Epithelial cell of prostate (primary cell): ENCODE measurements around the gene ADGRD1.

Experiments used
- DNase-seq: peaks from one replicate; pipeline ENCODE4 v3.0.0-alpha.2; 2011; ENCODE audit warnings: low read depth, low spot score
- H3K27ac ChIP-seq: fragments of 450-650 bp; 2 replicates; pipeline ENCODE4 v1.5.1; 2017; ENCODE audit warnings: mild to moderate bottlenecking

The ADGRD1 gene

DNA sequence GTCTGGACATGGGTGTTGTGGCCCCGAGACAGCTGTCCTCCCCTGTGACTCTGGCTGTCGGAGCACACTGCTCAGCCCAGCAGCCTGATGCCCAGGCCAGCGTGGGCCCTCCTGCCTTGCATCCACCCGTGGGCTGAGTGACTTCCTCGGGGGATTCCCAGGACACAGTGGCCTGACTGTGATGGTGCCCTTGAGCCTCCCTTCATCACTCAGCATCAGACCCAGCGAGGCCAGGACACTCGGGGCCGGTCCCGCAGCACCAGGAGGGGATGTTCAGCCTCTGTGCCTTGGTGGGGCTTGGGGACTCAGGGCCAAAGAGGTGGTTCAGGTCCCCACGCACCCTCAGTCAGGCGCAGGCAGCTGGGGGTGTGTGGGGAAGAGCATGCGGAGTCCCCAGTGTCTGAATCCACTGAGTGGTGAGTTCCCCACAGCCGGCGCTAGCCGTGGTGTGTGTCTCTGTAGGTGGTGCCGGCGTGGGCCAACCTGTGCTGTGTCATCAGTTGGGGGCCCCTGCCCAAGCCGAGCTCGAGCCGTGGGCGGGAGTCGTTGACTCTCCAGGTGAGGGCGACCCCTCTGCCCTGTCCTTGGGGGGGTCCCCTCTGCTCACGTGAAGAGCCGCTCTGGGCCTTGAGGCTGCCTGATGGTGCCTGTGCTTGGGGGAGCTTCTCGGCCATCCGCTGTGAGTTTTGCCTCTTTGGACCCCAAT lies 185.8 kb downstream of the ADGRD1 start:
- no peak for DNase-seq

DNA sequence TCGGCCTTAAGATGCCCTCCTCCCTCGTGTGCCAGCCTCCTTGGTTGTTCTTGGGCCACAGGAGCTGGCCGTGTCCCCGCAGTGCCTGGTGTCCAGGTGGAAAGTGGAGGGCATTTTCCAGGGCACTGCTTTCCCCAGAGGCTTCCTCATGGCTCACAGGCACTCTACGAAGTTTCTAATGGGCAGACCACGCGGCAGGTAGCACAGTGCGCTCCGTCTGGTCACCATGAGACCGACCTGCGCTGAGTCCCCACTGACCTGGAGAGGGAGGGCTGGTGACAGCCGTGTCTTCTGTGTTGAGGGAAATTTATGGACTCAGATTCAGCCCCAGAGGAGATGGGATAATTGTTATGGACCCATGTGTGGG lies 186.3 kb downstream of the ADGRD1 start:
- H3K27ac ChIP-seq: no peak overlapping the region
- DNase-seq: no peak

More for the DNA sequence above, 185.8 kb downstream of the ADGRD1 start:
- no peak overlapping the region for H3K27ac ChIP-seq

DNA sequence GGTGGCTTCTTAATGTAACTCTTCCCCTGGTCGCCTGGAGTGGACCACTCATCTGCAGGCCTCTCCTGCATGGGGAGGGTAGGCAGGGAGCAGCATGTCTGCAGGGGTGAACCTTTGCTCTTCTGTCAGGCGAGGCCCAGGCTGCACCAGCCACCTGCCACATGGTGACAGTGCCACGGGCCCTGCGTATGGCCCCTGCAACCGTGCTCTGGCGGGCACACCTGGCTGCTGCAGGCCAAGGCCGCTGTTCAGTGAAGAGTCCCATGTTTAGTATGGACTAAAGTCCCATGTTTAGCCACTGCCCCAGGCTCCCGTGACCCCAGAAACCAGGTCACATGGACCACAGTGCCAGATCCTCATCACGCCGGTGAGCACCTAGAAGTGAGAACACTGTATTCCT lies 187.0 kb downstream of the ADGRD1 start:
- DNase-seq: no peak
- H3K27ac ChIP-seq: no peak overlapping the region

DNA sequence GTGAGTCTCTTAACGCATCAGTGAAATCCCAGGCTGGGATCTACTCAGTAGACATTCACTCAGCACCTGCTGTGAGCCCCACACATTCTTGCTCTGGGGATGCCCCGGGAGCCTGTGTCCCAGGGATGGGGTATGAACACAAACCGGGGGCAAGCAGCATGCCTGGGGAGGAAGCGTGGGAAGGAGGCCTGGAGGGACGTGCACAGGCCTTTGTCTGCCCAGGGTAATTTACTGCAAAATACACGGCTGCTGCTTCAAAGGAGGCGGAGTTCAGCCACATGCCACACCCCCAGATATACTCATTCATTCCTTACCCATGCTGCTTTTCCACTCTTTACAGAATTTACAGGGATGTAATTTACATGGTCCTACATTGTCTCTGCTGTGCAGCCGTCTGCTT lies 187.8 kb downstream of the ADGRD1 start:
- no peak for DNase-seq
- no peak overlapping the region for H3K27ac ChIP-seq

DNA sequence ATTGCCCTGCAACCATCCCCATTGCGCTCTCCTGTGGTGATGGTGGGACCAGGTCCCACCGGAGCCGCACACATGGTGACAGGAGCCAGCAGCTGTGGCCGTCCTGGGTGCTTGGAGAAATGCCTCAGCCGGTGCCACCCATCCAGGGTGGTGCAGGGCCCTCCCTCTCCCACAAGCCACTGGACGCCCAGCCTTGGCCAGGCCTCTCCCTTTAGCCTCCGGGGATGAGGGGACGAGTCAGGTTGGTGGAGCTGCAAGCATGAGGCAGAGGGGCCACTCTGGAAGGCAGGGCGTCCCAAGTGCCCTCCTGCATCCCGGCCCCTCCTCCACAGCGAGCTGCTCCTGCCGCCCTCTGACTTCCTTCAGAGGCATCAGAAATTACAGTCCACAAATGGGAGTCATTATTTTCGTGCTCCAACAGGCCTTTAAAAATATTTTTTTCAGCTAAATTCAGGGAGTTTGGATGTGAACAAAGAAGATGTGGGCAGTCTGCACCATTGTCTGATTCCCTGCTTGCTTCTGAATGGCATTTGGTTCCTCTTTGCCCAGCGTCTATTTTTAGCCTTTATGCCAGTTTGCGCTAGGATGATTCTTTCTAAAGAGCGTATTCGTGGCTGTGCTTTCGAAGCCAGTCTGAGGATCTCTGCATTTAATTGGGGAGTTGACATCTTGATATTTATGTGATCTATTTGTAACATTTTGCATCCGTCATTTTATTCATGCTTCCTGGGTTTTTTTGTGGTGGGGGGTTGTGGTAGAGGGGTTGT lies 189.4 kb downstream of the ADGRD1 start:
- no peak for DNase-seq
- no peak overlapping the region for H3K27ac ChIP-seq

DNA sequence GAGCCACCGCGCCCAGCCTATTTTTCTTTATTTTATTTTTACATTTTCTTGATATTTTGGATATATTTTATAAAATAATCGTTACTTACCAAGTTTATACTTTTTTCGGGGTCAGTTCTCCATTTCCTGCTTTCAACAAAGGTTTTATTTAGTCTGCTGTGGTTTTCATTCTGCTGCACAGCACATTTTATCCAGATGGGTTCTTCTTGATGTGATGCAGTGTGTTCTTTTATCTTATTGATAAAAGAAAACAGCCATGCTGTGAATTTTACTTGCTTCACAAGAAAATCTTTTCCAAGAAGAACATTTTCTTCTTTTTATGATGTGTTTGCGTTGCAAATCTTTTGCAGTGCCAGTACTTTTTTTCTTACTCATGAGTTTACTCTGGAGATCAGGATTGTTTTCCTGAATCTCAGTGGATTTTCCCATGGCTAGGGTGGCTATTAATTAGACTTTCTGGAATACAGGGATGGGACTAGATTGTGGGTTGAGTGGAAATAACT lies 192.5 kb downstream of the ADGRD1 start:
- no peak for DNase-seq
- no peak overlapping the region for H3K27ac ChIP-seq

DNA sequence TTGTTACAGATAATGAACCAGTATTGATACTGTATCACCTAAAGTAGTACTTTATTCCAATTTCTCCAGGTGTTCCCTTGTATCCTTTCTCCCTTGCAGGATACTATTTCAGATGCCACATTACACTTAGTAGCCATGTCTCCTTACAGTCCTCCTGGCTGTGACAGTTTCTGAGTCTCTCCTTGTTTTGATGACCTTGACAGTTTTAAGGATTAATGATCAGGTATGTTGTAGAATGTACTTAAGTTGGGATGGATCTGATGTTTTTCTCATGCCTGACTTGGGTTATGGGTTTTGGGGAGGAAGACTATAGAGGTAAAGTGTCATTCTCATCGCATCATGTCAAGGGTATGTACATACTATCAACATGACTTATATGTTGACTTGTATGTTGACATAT lies 193.6 kb downstream of the ADGRD1 start:
- H3K27ac ChIP-seq: no peak overlapping the region
- no peak for DNase-seq

DNA sequence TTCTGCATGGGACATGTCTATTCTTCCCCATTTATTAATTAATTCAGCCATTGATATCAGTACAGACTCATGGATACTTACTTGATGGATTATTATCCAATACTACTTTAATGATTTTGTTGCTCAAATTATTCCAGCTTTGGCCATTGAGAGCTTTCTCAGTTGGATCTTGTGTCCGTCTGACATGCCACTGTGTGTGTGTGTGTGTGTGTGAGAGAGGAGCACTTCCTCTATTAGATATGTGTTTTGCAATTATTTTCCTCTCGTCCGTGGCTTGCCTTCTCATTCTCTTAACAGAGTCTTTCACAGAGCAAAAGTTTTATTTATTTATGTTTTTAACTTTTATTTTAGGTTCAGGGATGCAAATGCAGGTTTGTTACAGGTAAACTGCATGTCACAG lies 194.2 kb downstream of the ADGRD1 start:
- no peak for DNase-seq
- H3K27ac ChIP-seq: no peak overlapping the region

DNA sequence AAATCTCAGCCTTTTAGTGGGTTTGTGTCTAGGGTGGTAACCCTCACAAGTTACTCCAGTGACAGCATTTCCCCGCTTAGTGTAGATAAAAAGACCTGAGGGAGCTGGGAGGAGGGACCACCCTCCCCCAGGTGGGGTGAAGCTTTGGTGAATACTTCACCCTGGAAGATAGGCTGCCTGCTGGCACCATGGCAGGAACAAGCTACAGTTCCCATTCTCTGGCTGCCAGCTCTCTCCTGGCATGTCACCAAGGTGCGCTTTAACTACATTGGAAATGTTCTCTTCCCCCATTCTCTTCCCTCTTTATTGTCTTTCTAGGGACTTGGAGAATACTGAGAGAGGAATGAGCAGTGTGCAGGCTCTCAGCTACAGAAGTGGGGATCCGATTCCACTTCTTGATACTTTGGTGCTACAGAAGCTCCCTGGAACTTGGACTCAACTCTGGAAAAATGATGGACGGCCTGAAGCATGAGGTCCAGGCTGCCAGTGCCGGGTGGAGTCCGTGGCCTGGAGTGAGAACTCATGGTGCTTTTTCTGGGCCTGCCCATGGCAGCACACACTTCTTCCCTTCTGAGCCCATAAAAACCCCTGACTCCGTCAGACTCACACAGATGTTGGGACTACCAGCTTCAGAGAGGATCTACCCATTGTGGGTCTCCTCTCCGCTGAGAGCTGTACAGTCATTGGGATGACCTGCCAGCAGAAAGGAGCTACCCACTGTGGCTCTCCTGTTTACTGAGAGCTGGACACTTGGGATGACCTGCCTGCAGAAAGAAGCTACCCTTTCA lies 198.0 kb downstream of the ADGRD1 start:
- H3K27ac ChIP-seq: no peak overlapping the region
- DNase-seq: no peak

DNA sequence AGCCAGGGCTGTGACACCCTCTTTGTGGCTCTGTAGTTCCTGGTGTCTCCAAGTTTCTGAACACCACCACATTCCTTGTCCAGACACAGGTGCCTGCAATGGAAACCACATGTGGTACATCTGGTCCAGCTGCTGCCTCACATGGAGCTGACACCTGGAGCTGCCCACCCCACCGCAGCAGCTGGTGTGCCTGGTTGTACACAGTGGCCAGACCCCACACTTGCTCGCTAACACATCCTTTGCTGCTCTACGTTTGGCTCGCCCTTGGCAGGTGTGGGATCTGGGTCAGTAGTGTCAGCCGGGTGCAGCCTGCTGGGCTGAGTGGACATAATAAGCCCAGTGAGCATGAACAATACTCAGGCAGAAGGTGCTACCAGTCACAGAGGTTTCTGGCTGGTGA lies 198.9 kb downstream of the ADGRD1 start:
- DNase-seq: no peak
- H3K27ac ChIP-seq: no peak overlapping the region

DNA sequence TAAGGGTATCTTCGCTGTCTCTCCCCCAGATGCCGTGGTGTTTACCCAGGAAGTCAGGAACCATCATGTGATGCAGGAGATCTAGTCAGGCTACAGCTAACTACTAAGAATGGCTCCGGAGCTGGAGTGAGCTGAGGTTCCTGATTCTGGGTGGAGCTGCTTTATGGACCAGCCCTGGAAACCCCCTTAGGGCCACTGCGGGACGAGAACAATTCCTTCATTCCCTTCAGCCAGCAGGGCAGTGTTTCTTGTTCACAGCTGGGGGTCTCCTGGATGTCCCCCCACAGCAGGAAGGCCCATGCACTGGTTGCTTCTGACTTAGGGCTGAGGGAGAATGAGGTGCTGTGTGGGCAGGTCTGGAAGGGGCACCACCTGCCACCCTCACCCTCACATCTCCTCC lies 199.3 kb downstream of the ADGRD1 start:
- DNase-seq: no peak
- H3K27ac ChIP-seq: no peak overlapping the region

DNA sequence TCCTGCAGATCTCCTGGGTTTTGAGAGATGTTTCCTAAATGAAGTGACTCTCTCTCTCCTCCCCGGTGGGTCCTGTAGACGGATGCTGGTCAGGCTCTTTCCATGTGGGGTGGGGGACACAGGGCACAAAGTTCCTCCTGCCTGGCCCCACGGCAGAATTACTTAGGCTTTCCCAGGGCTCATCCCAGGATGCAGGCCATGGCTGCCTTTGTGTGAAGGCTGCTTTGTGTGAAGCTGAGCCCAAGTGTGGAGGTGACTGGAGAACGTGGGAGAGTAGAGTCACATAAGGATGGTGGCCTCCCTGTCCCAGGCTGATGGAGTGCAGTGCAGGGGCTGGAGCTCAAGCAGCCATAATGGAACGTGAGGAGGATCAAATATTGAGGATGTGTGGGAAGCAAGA lies 200.2 kb downstream of the ADGRD1 start:
- no peak for DNase-seq
- H3K27ac ChIP-seq: no peak overlapping the region

DNA sequence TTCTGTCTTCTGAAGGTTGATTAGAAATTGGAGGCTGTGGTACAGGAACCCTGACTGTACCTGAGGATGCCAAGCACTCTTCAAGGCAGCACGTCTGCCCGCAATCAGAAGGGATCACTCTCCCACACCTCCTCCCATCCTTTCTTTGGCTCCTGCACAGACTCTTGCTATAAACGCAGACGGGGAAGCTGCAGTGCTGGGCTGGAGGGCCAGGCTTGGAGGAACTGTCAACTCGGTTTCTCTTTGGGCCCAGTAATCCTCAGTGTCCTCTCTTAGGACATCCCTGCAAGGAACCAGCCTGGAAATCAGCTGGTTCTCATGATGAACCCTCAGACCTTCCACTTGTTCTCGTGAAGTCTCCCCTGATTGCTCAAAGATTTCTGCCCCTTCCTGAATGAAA lies 201.4 kb downstream of the ADGRD1 start:
- no peak for DNase-seq
- no peak overlapping the region for H3K27ac ChIP-seq

DNA sequence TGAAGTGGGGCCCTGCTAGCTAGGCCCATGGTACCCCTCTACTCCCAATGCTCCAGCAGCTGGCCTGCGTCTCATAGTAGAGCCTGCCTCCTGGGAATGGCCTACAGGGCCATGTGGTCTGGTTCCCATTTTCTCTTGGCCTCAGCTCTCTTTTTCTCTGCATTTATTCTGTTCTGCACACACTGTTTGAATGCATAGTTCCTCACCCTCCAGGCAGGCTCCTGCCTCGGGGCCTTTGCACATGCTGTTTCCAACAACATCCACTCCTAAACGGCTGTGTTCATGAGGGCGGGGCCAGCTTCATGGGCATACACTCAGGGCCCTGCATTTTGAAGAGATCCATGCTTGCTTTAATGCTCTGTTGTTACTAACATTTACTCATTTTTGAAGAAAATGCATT lies 204.0 kb downstream of the ADGRD1 start:
- no peak for DNase-seq
- H3K27ac ChIP-seq: no peak overlapping the region

DNA sequence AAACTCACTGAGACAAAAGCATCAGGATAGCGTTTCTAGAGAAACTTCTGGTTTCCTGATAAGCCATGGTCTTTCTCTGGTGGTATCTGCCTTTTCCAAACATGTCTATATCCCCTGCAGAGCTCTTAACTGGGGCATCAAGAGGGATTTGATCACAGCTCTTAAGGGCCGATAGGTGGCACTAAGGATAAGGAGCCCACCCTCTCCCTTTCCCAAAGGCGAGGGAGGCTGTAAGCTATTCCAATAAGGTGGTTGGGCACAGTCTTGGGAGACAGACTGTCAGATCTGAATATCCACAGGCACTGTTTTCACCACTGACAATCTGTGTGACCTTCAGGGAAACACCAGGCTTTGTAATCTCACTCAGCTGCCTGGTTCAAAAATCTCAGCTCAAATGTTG lies 206.0 kb downstream of the ADGRD1 start:
- no peak overlapping the region for H3K27ac ChIP-seq
- DNase-seq: no peak

DNA sequence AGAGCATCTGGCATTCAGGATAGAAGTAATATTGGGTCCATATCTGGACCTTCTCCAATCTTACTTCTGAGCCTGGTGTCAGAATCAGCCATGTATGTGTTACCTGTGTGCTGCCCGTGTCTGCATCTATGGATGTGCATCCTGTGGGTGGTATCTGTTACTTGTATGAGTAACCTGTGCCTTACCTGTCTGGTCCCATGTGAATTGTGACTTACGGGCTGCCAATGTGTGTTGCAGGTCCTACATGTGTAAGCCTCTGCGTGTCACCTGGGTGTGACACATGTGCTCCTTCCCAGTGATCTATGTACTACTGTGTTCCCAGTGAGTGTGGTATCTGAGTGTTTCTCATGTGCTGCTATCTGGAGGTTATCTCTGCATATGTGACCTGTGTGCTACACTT lies 208.4 kb downstream of the ADGRD1 start:
- H3K27ac ChIP-seq: no peak overlapping the region
- no peak for DNase-seq

DNA sequence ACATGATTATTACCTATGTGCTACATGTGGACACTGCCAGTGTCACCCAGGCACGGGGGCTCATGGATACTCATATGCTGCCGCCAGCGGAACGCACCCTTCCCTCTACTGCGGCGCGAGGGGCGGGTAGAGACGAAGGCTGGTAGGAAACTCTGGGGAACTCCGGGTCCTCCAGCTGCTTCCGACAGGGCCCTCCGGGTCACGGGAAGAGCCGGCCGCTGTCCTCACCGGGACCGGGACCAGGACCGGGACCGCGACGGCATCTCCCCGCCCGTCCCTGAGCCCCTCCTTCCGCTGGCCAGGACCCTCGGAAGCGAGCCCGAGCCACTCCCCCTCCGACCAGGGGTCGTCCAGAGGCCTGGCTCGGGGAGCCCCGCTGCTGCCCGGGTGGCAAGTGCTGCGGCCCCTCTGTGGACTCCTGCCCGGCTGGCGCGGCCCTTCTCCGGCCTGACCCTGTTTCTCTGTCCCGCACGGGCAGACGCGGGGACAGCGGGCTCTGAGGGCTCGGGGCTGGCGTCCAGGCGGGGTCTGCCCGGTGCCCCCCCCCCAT lies 209.6 kb downstream of the ADGRD1 start:
- no peak for DNase-seq
- no peak overlapping the region for H3K27ac ChIP-seq

DNA sequence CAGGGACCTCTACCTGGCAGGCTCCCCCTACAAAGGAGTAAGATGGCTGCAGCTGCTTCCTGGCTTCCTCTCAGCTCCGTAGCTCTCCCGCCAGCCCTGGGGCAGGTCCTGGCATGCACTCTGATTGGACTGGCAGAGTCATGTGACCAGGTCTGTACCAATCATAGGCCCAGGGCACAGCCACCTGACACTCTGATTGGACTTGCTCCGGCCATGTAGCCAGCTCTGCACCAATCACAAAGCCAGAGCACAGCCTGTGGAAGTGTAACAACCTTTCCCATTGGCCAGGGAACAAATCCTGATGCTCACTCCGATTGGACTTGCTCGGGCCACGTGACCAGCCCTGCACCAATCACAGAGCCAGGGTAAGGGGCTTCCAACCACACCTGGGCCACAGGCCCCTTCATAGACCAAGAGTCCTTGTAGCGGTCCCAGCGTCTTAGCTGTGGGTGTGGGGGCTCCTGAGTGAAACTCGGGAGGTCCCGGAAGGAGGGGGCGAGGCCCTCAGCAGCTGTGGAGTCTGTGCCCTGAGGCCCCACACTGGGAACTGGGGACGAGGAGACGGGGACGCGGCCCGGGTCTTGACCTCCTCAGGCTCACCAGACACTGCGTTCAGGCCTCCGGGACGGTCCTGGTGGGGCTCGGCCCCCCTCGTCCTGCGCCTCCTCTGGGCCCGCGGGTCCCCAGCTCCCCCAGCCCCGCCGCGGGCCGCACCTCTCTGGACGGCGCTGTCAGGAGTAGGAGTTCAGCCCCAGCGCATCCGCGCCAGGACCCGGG lies 210.6 kb downstream of the ADGRD1 start:
- no peak for DNase-seq

DNA sequence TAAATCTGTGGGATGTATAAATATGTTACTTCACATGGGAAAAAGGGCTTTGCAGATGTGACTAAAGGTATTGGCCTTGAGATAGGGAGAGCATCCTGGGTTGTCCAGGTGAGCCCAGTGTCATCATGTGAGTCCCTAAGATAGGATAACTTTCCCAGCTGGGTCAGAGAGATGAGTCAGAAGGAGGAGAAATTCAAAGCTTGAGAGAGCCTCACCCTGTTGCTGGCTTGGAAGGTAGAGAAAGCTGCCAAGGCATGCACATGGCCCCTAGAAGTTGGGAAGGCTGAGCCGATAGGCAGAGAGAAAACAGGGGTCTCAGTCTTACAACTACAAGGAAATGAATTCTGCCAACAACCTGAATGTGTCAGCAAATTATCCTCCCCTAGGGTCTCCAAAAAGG lies 213.0 kb downstream of the ADGRD1 start:
- no peak for DNase-seq
- H3K27ac ChIP-seq: no peak overlapping the region

More for the DNA sequence above, 210.6 kb downstream of the ADGRD1 start:
- H3K27ac ChIP-seq: no peak overlapping the region

DNA sequence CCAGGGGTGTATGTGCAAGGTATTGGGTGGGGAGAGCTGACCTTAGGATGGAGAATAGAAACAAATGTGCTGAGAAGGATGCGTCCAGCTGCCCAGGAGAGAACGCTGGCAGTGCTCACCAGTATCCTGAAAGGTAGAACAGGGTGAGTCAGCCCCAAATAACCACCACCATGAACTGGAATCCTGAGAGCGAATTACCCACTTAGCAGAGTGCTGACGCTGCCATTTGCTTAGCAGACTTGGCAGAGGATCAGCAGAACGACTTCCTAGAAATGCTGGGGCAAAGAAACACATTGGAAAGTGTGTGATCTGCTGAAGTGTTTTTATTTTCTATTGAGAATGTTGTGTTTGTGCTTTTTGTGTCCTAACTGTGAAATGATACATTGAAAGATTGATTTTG lies 213.6 kb downstream of the ADGRD1 start:
- H3K27ac ChIP-seq: no peak overlapping the region
- no peak for DNase-seq
